ENCODE data around the gene RFTN1. TPM values are rescaled to one million over a fixed set of nuclear protein-coding genes. Genes with fewer than 3 reads are reported as not detected.

RFTN1 gene
- total RNA-seq, 1 donor from 2014 or later = 0.92 TPM

- TF ChIP-seq EZH2phosphoT487 (IDR thresholded peaks at IDR 0.05) = no peak
- TF ChIP-seq CTCF (IDR thresholded peaks at IDR 0.05) = no peak
- H3K4me3 Mint-ChIP-seq = no peak overlapping the region
- Histone ChIP-seq H3K4me3 (no peak overlapping the region), H3K4me2 (no peak overlapping the region), H3K27me3 (no peaks in the 10 kb centered on the region), H3K4me1 (peaks cover 7% of the 10 kb centered on the region), H3K27ac (no peak overlapping the region), H3K79me2 (ENCODE audit: low read depth) (no peaks in the 10 kb centered on the region), H4K20me1 (ENCODE audit: low read depth) (no peaks in the 10 kb centered on the region), H3K9me3 (ENCODE audit: low read depth) (no peaks in the 10 kb centered on the region), H2AFZ (replicated peaks) (no peak overlapping the region), H3K36me3 (no peaks in the 10 kb centered on the region), H3F3A (ENCODE audit: low read depth) (no peaks in the 10 kb centered on the region), H3K9ac (no peak overlapping the region)
- H3K27ac Mint-ChIP-seq = no peak overlapping the region
- H3K27me3 Mint-ChIP-seq (ENCODE audit: insufficient read depth, low read depth) = peaks cover 2% of the 10 kb centered on the region
- peaks cover 19% of the 10 kb centered on the region for H3K36me3 Mint-ChIP-seq
- peaks cover 22% of the 10 kb centered on the region for H3K4me1 Mint-ChIP-seq
- H3K9me3 Mint-ChIP-seq = no peaks in the 10 kb centered on the region
- no peak for DNase-seq (ENCODE audit: low spot score)
Measured at GRCh38 chr3:16349986-16350596, 163.4 kb downstream of the RFTN1 start.

- no peaks in the 10 kb centered on the region for H3K27me3 Mint-ChIP-seq (ENCODE audit: insufficient read depth, low read depth)
- H2AFZ ChIP-seq (replicated peaks) = no peak overlapping the region
- H3K27ac ChIP-seq = no peak overlapping the region
- H3F3A ChIP-seq (ENCODE audit: low read depth) = no peaks in the 10 kb centered on the region
- H3K79me2 ChIP-seq (ENCODE audit: low read depth) = no peaks in the 10 kb centered on the region
- H3K4me1 Mint-ChIP-seq = peaks cover 10% of the 10 kb centered on the region
- no peaks in the 10 kb centered on the region for H3K27me3 ChIP-seq
- H4K20me1 ChIP-seq (ENCODE audit: low read depth) = no peaks in the 10 kb centered on the region
- H3K9me3 ChIP-seq (ENCODE audit: low read depth) = no peaks in the 10 kb centered on the region
- H3K9ac ChIP-seq = no peak overlapping the region
- peaks cover 3% of the 10 kb centered on the region for H3K4me1 ChIP-seq
- peaks cover 2% of the 10 kb centered on the region for H3K9me3 Mint-ChIP-seq
- no peak overlapping the region for H3K4me2 ChIP-seq
- no peak for DNase-seq (ENCODE audit: low spot score)
- TF ChIP-seq EZH2phosphoT487 (IDR thresholded peaks at IDR 0.05) (no peak), EZH2 (IDR thresholded peaks at IDR 0.05) (no peak), CTCF (IDR thresholded peaks at IDR 0.05) (no peak)
- no peaks in the 10 kb centered on the region for H3K36me3 ChIP-seq
- H3K36me3 Mint-ChIP-seq = peaks cover 25% of the 10 kb centered on the region
- H3K4me3 ChIP-seq = no peak overlapping the region
- no peak overlapping the region for H3K27ac Mint-ChIP-seq
- H3K4me3 Mint-ChIP-seq = no peak overlapping the region
Measured at GRCh38 chr3:16347548-16347947, 166.0 kb downstream of the RFTN1 start.

- Histone ChIP-seq H3K4me1 (peaks cover 3% of the 10 kb centered on the region), H3K4me2 (no peak overlapping the region), H3K9ac (no peak overlapping the region), H4K20me1 (ENCODE audit: low read depth) (no peaks in the 10 kb centered on the region), H2AFZ (replicated peaks) (no peak overlapping the region), H3K79me2 (ENCODE audit: low read depth) (no peaks in the 10 kb centered on the region), H3K27me3 (no peaks in the 10 kb centered on the region), H3K4me3 (no peak overlapping the region), H3K36me3 (no peaks in the 10 kb centered on the region), H3K27ac (no peak overlapping the region), H3K9me3 (ENCODE audit: low read depth) (no peaks in the 10 kb centered on the region), H3F3A (ENCODE audit: low read depth) (no peaks in the 10 kb centered on the region)
- H3K4me1 Mint-ChIP-seq = peaks cover 10% of the 10 kb centered on the region
- peaks cover 25% of the 10 kb centered on the region for H3K36me3 Mint-ChIP-seq
- H3K4me3 Mint-ChIP-seq = no peak overlapping the region
- H3K27ac Mint-ChIP-seq = no peak overlapping the region
- no peak for DNase-seq (ENCODE audit: low spot score)
- TF ChIP-seq EZH2phosphoT487 (IDR thresholded peaks at IDR 0.05) (no peak), EZH2 (IDR thresholded peaks at IDR 0.05) (no peak), CTCF (IDR thresholded peaks at IDR 0.05) (no peak)
- H3K27me3 Mint-ChIP-seq (ENCODE audit: insufficient read depth, low read depth) = no peaks in the 10 kb centered on the region
- peaks cover 2% of the 10 kb centered on the region for H3K9me3 Mint-ChIP-seq
Measured at GRCh38 chr3:16346413-16347081, 167.0 kb downstream of the RFTN1 start.
